NT2/D1 (cell line): Measurements from ENCODE around the gene IZUMO1.
"Not testable (repeated sequence)": the region's sequence is repeated elsewhere in the genome, so short reads cannot be mapped to it uniquely, and the experiment has no call there.

Source experiments
- SUZ12 ChIP-seq: IDR thresholded peaks from 2 replicates; pipeline ENCODE4 v1.6.1; 2011; ENCODE audit not compliant: insufficient read length, insufficient read depth; ENCODE audit errors: extremely low read depth
- YY1 ChIP-seq: IDR thresholded peaks from 2 replicates; pipeline ENCODE4 v1.6.1; 2011; ENCODE audit not compliant: insufficient read length, insufficient read depth
- ZNF274 ChIP-seq: IDR thresholded peaks from 2 replicates; pipeline ENCODE4 v1.6.1; 2011; ENCODE audit warnings: mild to moderate bottlenecking, low read depth, low read length

- TF ChIP-seq YY1, ZNF274, SUZ12: not testable (repeated sequence)
Measured at GRCh38 chr19:48693629-48694028, 53.1 kb downstream of the IZUMO1 start.
